AG09309 (cell line): ENCODE measurements around the gene SLC25A43.
"Not testable (repeated sequence)": the region's sequence is repeated elsewhere in the genome, so short reads cannot be mapped to it uniquely, and the experiment has no call there.

Source experiments
- DNase-seq: peaks from one replicate; pipeline ENCODE4 v3.0.0-alpha.2; 2010; ENCODE audit warnings: low read depth
- H3K4me3 ChIP-seq: 2 replicates; pipeline ENCODE4 v1.5.1; 2011; ENCODE audit warnings: mild to moderate bottlenecking, low read depth, low read length, moderate library complexity; ENCODE audit not compliant: control insufficient read depth
- CTCF ChIP-seq: IDR thresholded peaks from 2 replicates; pipeline ENCODE4 v1.5.1; 2011; ENCODE audit warnings: mild to moderate bottlenecking, low read depth, low read length, inconsistent platforms; ENCODE audit not compliant: insufficient read depth, control insufficient read depth; ENCODE audit errors: missing control alignments

Gene SLC25A43

GRCh38 chrX:119376312-119376711, 22.8 kb upstream of the SLC25A43 start:
- no peak overlapping the region for H3K4me3 ChIP-seq
- no peak for TF ChIP-seq CTCF
- no peak for DNase-seq

DNA sequence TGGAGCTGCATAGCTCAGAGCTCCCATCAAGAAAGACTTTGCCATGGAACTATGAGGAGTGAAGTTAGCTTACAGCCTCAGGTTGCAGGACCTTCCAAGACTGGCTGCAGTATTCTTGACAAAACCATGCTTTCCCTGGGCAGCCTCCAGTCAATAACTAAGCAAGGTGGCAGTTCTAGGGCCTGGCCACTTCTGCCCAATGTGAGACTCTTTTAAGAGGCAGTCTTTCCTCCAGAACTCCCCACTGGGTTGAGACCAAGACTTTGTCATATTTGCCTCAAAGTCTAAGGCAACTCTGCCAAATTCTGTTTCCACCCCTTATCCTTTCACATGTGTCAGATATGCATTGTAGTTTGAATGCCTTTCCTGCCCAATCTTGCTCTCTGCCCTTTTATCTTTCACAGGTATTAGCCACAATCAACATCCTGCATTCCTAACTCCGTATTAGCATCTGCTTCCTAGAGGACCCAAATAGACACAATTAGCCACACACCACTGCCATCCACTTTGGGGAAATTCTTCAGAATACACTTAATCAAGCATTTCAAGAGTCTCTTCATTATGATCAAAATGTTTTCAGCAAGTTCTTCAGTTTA, 17.7 kb upstream of the SLC25A43 start:
- no peak overlapping the region for H3K4me3 ChIP-seq
- no peak for DNase-seq
- no peak for TF ChIP-seq CTCF

DNA sequence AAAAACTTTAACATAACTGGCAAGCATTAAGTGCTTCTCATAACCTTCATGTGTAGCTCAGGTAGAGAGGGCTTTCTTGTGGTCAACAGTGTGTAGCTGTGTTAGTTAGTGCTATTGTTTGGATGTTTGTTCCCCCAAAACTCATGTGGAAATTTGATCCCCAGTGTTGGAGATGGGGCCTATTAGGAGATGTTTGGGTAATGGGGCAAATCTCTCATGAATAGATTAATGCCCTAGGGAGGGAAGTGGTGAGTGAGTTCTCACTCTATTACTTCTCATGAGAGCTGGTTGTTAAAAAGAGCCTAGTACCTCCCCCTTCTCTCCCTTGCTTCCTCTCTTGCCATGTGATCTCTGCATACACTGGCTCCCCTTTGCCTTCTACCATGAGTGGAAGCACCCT, 16.5 kb upstream of the SLC25A43 start:
- no peak for TF ChIP-seq CTCF
- no peak for DNase-seq
- H3K4me3 ChIP-seq, result no peak overlapping the region

- DNase-seq, H3K4me3 ChIP-seq: not testable (repeated sequence)
Observed at GRCh38 chrX:119386685-119387084, 12.5 kb upstream of the SLC25A43 start.

- DNase-seq, H3K4me3 ChIP-seq: not testable (repeated sequence)
Observed at GRCh38 chrX:119387426-119387825, 11.7 kb upstream of the SLC25A43 start.

GRCh38 chrX:119389214-119389613, 9.9 kb upstream of the SLC25A43 start:
- no peak for TF ChIP-seq CTCF
- H3K4me3 ChIP-seq, result no peak overlapping the region
- DNase-seq, result no peak

DNA sequence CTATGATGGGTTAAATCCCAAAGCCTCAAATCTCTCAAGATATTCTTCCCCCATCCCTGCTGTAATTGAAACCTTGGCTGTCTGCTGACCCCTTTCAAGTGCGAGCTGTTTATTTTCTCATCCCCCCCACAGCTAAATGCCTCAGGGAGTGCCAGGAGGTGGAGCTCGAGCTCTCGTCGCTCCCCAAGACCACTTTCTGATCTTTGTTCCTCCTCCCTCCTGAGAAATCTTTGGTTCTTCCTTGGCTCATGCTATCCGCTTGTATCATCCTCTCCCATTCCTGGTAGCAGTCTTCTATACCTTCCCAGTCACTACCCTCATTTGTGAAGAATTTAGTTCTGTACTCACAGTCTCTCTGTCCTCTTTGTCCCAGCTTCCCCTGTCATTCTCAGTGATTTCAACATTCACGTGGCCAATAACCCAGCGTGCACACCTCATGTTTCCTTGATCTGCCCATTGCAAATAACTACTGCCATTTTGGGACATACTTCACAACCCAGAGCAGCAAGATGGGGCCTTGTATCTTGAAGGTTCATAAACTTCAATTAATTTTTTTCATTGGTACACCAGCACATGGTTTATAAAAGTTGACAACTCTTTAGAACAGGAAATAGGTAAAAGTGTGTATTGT, 9.2 kb upstream of the SLC25A43 start:
- DNase-seq, result no peak
- no peak for TF ChIP-seq CTCF
- no peak overlapping the region for H3K4me3 ChIP-seq

DNA sequence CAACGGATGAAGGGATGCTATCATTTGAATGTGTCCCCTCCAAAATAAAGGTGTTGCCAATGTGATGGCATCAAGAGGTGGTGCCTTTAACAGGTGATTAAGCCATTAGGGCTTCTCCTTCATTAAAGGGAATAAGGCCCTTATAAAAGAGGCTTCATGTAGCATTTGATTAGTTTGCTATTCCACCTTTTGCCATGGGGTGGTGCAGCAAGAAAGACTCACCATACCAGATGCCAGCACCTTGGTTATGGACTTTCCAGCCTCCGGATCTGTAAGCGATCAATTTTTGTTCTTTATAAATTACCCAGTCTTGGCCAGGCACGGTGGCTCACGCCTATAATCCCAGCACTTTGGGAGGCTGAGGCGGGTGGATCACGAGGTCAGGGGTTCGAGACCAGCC, 7.9 kb upstream of the SLC25A43 start:
- DNase-seq, result no peak
- H3K4me3 ChIP-seq, result no peak overlapping the region
- TF ChIP-seq CTCF, result peak; percentile 47
